Loucy (cell line): ENCODE data around the gene CERS2.
A peak's percentile ranks its signal among the peaks of the same experiment; 100 is the strongest.

Experiments used
- H2AFZ ChIP-seq: fragments of 200-600 bp; sonication (generic); 2 replicates; pipeline ENCODE4 v1.6.0; 2016; ENCODE audit warnings: antibody characterized with exemption, mild to moderate bottlenecking, low read length, moderate library complexity
- H3F3A ChIP-seq: fragments of 200-600 bp; 2 replicates; pipeline ENCODE4 v1.6.0; 2016; ENCODE audit warnings: antibody characterized with exemption, low read depth, mild to moderate bottlenecking
- H3K27me3 ChIP-seq: fragments of 200-600 bp; sonication (generic); 2 replicates; pipeline ENCODE4 v1.6.1; 2014; ENCODE audit warnings: low read length, mild to moderate bottlenecking; ENCODE audit not compliant: insufficient read depth, poor library complexity, severe bottlenecking
- H3K36me3 ChIP-seq: fragments of 200-600 bp; sonication (generic); 2 replicates; pipeline ENCODE4 v1.6.1; 2016; ENCODE audit warnings: low read length; ENCODE audit not compliant: insufficient read depth
- H3K4me1 ChIP-seq: fragments of 200-600 bp; sonication (generic); 2 replicates; pipeline ENCODE4 v1.5.1; 2014; ENCODE audit warnings: low read length, mild to moderate bottlenecking; ENCODE audit not compliant: insufficient read depth, poor library complexity, severe bottlenecking
- H3K4me2 ChIP-seq: fragments of 200-600 bp; sonication (generic); 2 replicates; pipeline ENCODE4 v1.6.0; 2014; ENCODE audit warnings: antibody characterized with exemption, low read length, low read depth, mild to moderate bottlenecking; ENCODE audit not compliant: poor library complexity, severe bottlenecking
- H3K4me3 ChIP-seq: fragments of 200-600 bp; sonication (generic); 2 replicates; pipeline ENCODE4 v1.5.1; 2014; ENCODE audit warnings: low read length, mild to moderate bottlenecking, mixed read lengths; ENCODE audit not compliant: poor library complexity, severe bottlenecking
- H3K79me2 ChIP-seq: fragments of 200-600 bp; sonication (generic); 2 replicates; pipeline ENCODE4 v1.6.1; 2014; ENCODE audit warnings: low read length; ENCODE audit not compliant: insufficient read depth
- H3K9ac ChIP-seq: fragments of 200-600 bp; sonication (generic); 2 replicates; pipeline ENCODE4 v1.6.0; 2014; ENCODE audit warnings: mild to moderate bottlenecking, low read depth, low read length, moderate library complexity; ENCODE audit not compliant: poor library complexity, severe bottlenecking
- H3K9me2 ChIP-seq: fragments of 200-600 bp; sonication (generic); replicated peaks from 2 replicates; pipeline ENCODE4 v1.6.1; 2016; ENCODE audit warnings: low read depth, low read length, mixed read lengths
- H3K9me3 ChIP-seq: fragments of 200-600 bp; sonication (generic); 2 replicates; pipeline ENCODE4 v1.6.1; 2014; ENCODE audit warnings: mild to moderate bottlenecking, antibody characterized with exemption, low read length, low read depth; ENCODE audit not compliant: insufficient read depth
- H4K20me1 ChIP-seq: fragments of 200-600 bp; sonication (generic); 2 replicates; pipeline ENCODE4 v1.6.0; 2014; ENCODE audit warnings: antibody characterized with exemption, low read length, mild to moderate bottlenecking; ENCODE audit not compliant: insufficient read depth, poor library complexity, severe bottlenecking
- CTCF ChIP-seq: fragments of 200-600 bp; sonication (generic); conservative IDR thresholded peaks from 2 replicates; pipeline ENCODE4 v1.5.1; 2014; ENCODE audit warnings: mild to moderate bottlenecking, antibody characterized with exemption, low read length
- EZH2phosphoT487 ChIP-seq: fragments of 200-600 bp; IDR thresholded peaks from 2 replicates; pipeline ENCODE4 v1.6.1; 2018; ENCODE audit warnings: antibody characterized with exemption, mild to moderate bottlenecking, moderate library complexity, borderline replicate concordance

CERS2 gene

GRCh38 chr1:150972417-150972940, 2.2 kb downstream of the CERS2 start:
- Histone ChIP-seq H4K20me1 (peaks cover 59% of the 10 kb centered on the region), H3K27me3 (no peaks in the 10 kb centered on the region), H3K4me1 (peaks cover 51% of the 10 kb centered on the region), H3K36me3 (peaks cover 15% of the 10 kb centered on the region; the same call in 1 of the 2 replicates), H2AFZ (no peak overlapping the region), H3F3A (peaks cover 5% of the 10 kb centered on the region; the same call in 1 of the 2 replicates), H3K4me3 (peak overlapping the region; percentile 100), H3K4me2 (peak overlapping the region; percentile 96), H3K79me2 (peaks cover 70% of the 10 kb centered on the region), H3K9ac (peak overlapping the region; percentile 98), H3K9me2 (no peaks in the 10 kb centered on the region), H3K9me3 (no peaks in the 10 kb centered on the region)
- TF ChIP-seq EZH2phosphoT487 (no peak), CTCF (no peak)

GRCh38 chr1:150971583-150972416, 2.8 kb downstream of the CERS2 start:
- H3K4me1 ChIP-seq: peaks cover 46% of the 10 kb centered on the region
- peak overlapping the region; percentile 98 for H3K9ac ChIP-seq
- peaks cover 70% of the 10 kb centered on the region for H3K79me2 ChIP-seq

More at GRCh38 chr1:150971583-150972416, 2.8 kb downstream of the CERS2 start:
- Histone ChIP-seq H2AFZ (no peak overlapping the region), H3K36me3 (peaks cover 22% of the 10 kb centered on the region; the same call in 1 of the 2 replicates), H3K9me2 (no peaks in the 10 kb centered on the region), H3K4me2 (peak overlapping the region; percentile 96), H3K9me3 (no peaks in the 10 kb centered on the region), H4K20me1 (peaks cover 63% of the 10 kb centered on the region), H3K4me3 (peak overlapping the region; percentile 100), H3F3A (peaks cover 3% of the 10 kb centered on the region; the same call in 1 of the 2 replicates), H3K27me3 (no peaks in the 10 kb centered on the region)
- TF ChIP-seq CTCF: peak; percentile 49
- TF ChIP-seq EZH2phosphoT487: no peak
